PC-9 (cell line): ENCODE results near the gene QRICH2.

Source experiments
- CTCF ChIP-seq: fragments of 200-600 bp; sonication (generic); conservative IDR thresholded peaks from 2 replicates; pipeline ENCODE4 v1.6.1; 2017; ENCODE audit warnings: mixed run types, antibody characterized with exemption, mild to moderate bottlenecking, moderate library complexity
- EZH2 ChIP-seq: fragments of 200-600 bp; sonication (generic); IDR thresholded peaks from 2 replicates; pipeline ENCODE4 v1.8.0; 2017; ENCODE audit warnings: antibody characterized with exemption, low read depth

- TF ChIP-seq CTCF (no peak), EZH2 (no peak)
These were observed 49.6 kb upstream of the QRICH2 start for GRCh38 chr17:76357597-76358158.
